Activated naive CD4-positive, alpha-beta T cell treated with anti-CD3 and anti-CD28 coated beads, Interleukin-2, amount 10 ng/mL, durations not matched to agents 7 days and 5 days (primary cell): ENCODE results near the gene PRCC.

Source experiments
- CTCF ChIA-PET: fragments of 350-600 bp; sonication (Branson Sonifier 250); formaldehyde crosslinking; loops from one replicate; lab custom pipeline; 2021; ENCODE audit warnings: antibody characterized with exemption; lab: Charles Lee
- DNase-seq: peaks from one replicate; pipeline ENCODE4 v3.0.0-alpha.2; 2020
- H3K27ac Mint-ChIP-seq: one replicate; pipeline ENCODE4 v1.8.0; 2021; ENCODE audit warnings: mild to moderate bottlenecking, moderate library complexity, mixed read lengths
- H3K27me3 Mint-ChIP-seq: one replicate; pipeline ENCODE4 v1.8.0; 2021; ENCODE audit warnings: mild to moderate bottlenecking, mixed read lengths
- H3K36me3 Mint-ChIP-seq: one replicate; pipeline ENCODE4 v1.8.0; 2021; ENCODE audit warnings: mixed read lengths
- H3K4me1 Mint-ChIP-seq: one replicate; pipeline ENCODE4 v1.8.0; 2021; ENCODE audit warnings: mixed read lengths
- H3K4me3 Mint-ChIP-seq: one replicate; pipeline ENCODE4 v1.8.0; 2021; ENCODE audit warnings: mild to moderate bottlenecking, moderate library complexity, mixed read lengths
- H3K9me3 Mint-ChIP-seq: one replicate; pipeline ENCODE4 v1.8.0; 2021; ENCODE audit warnings: mixed read lengths

PRCC gene

GRCh38 chr1:156767101-156767878, at the start of gene PRCC:
Gene PRCC (plus strand): TSS chr1:156767535. CDS start chr1:156767772, 237 bp downstream.
- peak; percentile 99 for DNase-seq
- Mint-ChIP-seq H3K4me3 (no peak within 1 kb of the TSS), H3K4me1 (peaks cover 43% of the 10 kb centered on the region), H3K27ac (no peak within 1 kb of the TSS), H3K9me3 (no peaks in the 10 kb centered on the region), H3K27me3 (peaks cover 4% of the 10 kb centered on the region), H3K36me3 (peaks cover 25% of the 10 kb centered on the region)
- CTCF ChIA-PET = interaction anchor here (0.6 to 9.6 kb wide), 7 partner anchors 15 to 122 kb away, joined by 3 to 95 read pairs (median 3); partner anchors contain the start of genes ISG20L2, METTL25B and NTRK1

GRCh38 chr1:156721131-156721530, 46.2 kb upstream of the PRCC start:
- no peak overlapping the region for H3K4me3 Mint-ChIP-seq
- peaks cover 16% of the 10 kb centered on the region for H3K4me1 Mint-ChIP-seq
- H3K27ac Mint-ChIP-seq = no peak overlapping the region
- no peaks in the 10 kb centered on the region for H3K27me3 Mint-ChIP-seq
- no peak for DNase-seq
- CTCF ChIA-PET = interaction anchor here (0.8 to 1.5 kb wide), 8 partner anchors 9 to 206 kb away, joined by 3 to 12 read pairs (median 4); partner anchors contain the start of genes INSRR and NTRK1
- peaks cover 36% of the 10 kb centered on the region for H3K36me3 Mint-ChIP-seq
- no peaks in the 10 kb centered on the region for H3K9me3 Mint-ChIP-seq

GRCh38 chr1:156721535-156721934, 45.8 kb upstream of the PRCC start:
- Mint-ChIP-seq H3K27me3 (no peaks in the 10 kb centered on the region), H3K27ac (peak overlapping the region; percentile 60), H3K4me3 (no peak overlapping the region), H3K36me3 (peaks cover 34% of the 10 kb centered on the region), H3K9me3 (no peaks in the 10 kb centered on the region), H3K4me1 (peaks cover 16% of the 10 kb centered on the region)
- no peak for DNase-seq
- CTCF ChIA-PET = interaction anchor here (0.8 to 1.5 kb wide), 8 partner anchors 9 to 206 kb away, joined by 3 to 12 read pairs (median 3); partner anchors contain the start of genes INSRR and NTRK1

GRCh38 chr1:156725683-156726280, 41.6 kb upstream of the PRCC start:
- CTCF ChIA-PET = interaction anchor here (0.6 to 5.1 kb wide), 63 partner anchors 10 to 724 kb away, joined by 3 to 224 read pairs (median 8); partner anchors contain the start of genes CRABP2, GPATCH4, HAPLN2 and HDGF
- H3K36me3 Mint-ChIP-seq = peaks cover 31% of the 10 kb centered on the region
- H3K9me3 Mint-ChIP-seq = no peaks in the 10 kb centered on the region
- no peak overlapping the region for H3K4me3 Mint-ChIP-seq
- H3K27me3 Mint-ChIP-seq = no peaks in the 10 kb centered on the region
- peak; percentile 89 for DNase-seq
- peaks cover 31% of the 10 kb centered on the region for H3K4me1 Mint-ChIP-seq
- no peak overlapping the region for H3K27ac Mint-ChIP-seq

- CTCF ChIA-PET = interaction anchor here (0.6 to 5.1 kb wide), 60 partner anchors 10 to 724 kb away, joined by 3 to 224 read pairs (median 8); partner anchors contain the start of genes CRABP2, GPATCH4, HAPLN2 and HDGF
Measured at GRCh38 chr1:156726549-156727226, 40.6 kb upstream of the PRCC start.

GRCh38 chr1:156727492-156727891, 39.8 kb upstream of the PRCC start:
- Mint-ChIP-seq H3K27me3 (no peaks in the 10 kb centered on the region), H3K36me3 (peaks cover 26% of the 10 kb centered on the region), H3K9me3 (no peaks in the 10 kb centered on the region), H3K4me1 (peaks cover 35% of the 10 kb centered on the region), H3K4me3 (no peak overlapping the region), H3K27ac (no peak overlapping the region)
- CTCF ChIA-PET = interaction anchor here (0.6 to 5.1 kb wide), 29 partner anchors 11 to 201 kb away, joined by 3 to 224 read pairs (median 12); partner anchors contain the start of genes CRABP2, HAPLN2, HDGF and INSRR
- DNase-seq = no peak

More at GRCh38 chr1:156726549-156727226, 40.6 kb upstream of the PRCC start:
- H3K4me1 Mint-ChIP-seq = peaks cover 35% of the 10 kb centered on the region
- H3K27me3 Mint-ChIP-seq = no peaks in the 10 kb centered on the region
- H3K4me3 Mint-ChIP-seq = no peak overlapping the region
- H3K9me3 Mint-ChIP-seq = no peaks in the 10 kb centered on the region
- H3K36me3 Mint-ChIP-seq = peaks cover 27% of the 10 kb centered on the region
- DNase-seq = peak; percentile 75
- H3K27ac Mint-ChIP-seq = no peak overlapping the region

- no peaks in the 10 kb centered on the region for H3K9me3 Mint-ChIP-seq
- H3K4me3 Mint-ChIP-seq = no peak within 1 kb of the TSS
- peak; percentile 86 for DNase-seq
- H3K27me3 Mint-ChIP-seq = no peaks in the 10 kb centered on the region
- peaks cover 29% of the 10 kb centered on the region for H3K36me3 Mint-ChIP-seq
- CTCF ChIA-PET = interaction anchor here (0.7 to 5.1 kb wide), 13 partner anchors 13 to 161 kb away, joined by 3 to 224 read pairs (median 35); partner anchors contain the start of genes HDGF, MRPL24, NTRK1 and PRCC
- H3K27ac Mint-ChIP-seq = no peak within 1 kb of the TSS
- H3K4me1 Mint-ChIP-seq = peaks cover 35% of the 10 kb centered on the region
Measured at GRCh38 chr1:156727926-156728598, 39.3 kb upstream of the PRCC start, which contains the start of gene METTL25B. Gene METTL25B (plus strand): TSS chr1:156728469. CDS start chr1:156729105, 636 bp downstream.

GRCh38 chr1:156728599-156729462, 38.5 kb upstream of the PRCC start, which contains the start of gene ISG20L2:
Gene ISG20L2 (minus strand): TSS chr1:156728766. CDS start chr1:156727652, 1,114 bp downstream.
- Mint-ChIP-seq H3K4me1 (peaks cover 28% of the 10 kb centered on the region), H3K9me3 (no peaks in the 10 kb centered on the region), H3K36me3 (peaks cover 25% of the 10 kb centered on the region), H3K4me3 (no peak within 1 kb of the TSS), H3K27me3 (no peaks in the 10 kb centered on the region), H3K27ac (no peak within 1 kb of the TSS)
- CTCF ChIA-PET = interaction anchor here (0.6 to 5.1 kb wide), 13 partner anchors 12 to 160 kb away, joined by 3 to 224 read pairs (median 35); partner anchors contain the start of genes HDGF, MRPL24, NTRK1 and PRCC
- peak; percentile 98 for DNase-seq

GRCh38 chr1:156733989-156734584, 33.2 kb upstream of the PRCC start:
- no peaks in the 10 kb centered on the region for H3K27me3 Mint-ChIP-seq
- H3K27ac Mint-ChIP-seq = no peak overlapping the region
- H3K4me1 Mint-ChIP-seq = peaks cover 22% of the 10 kb centered on the region
- H3K9me3 Mint-ChIP-seq = no peaks in the 10 kb centered on the region
- CTCF ChIA-PET = no interaction called here
- H3K4me3 Mint-ChIP-seq = no peak overlapping the region
- peaks cover 27% of the 10 kb centered on the region for H3K36me3 Mint-ChIP-seq
- no peak for DNase-seq

- H3K4me3 Mint-ChIP-seq = no peak overlapping the region
- H3K27ac Mint-ChIP-seq = no peak overlapping the region
- peaks cover 42% of the 10 kb centered on the region for H3K4me1 Mint-ChIP-seq
Measured at GRCh38 chr1:156738407-156738806, 28.9 kb upstream of the PRCC start.

GRCh38 chr1:156738916-156739315, 28.4 kb upstream of the PRCC start:
- Mint-ChIP-seq H3K27ac (no peak overlapping the region), H3K4me3 (no peak overlapping the region), H3K27me3 (no peaks in the 10 kb centered on the region), H3K36me3 (peaks cover 40% of the 10 kb centered on the region), H3K4me1 (peaks cover 45% of the 10 kb centered on the region), H3K9me3 (no peaks in the 10 kb centered on the region)
- CTCF ChIA-PET = interaction anchor here (1.3 kb wide), 2 partner anchors 8 to 12 kb away, joined by 5 to 9 read pairs; no protein-coding TSS in a partner anchor
- no peak for DNase-seq

More at GRCh38 chr1:156738407-156738806, 28.9 kb upstream of the PRCC start:
- DNase-seq = no peak
- Mint-ChIP-seq H3K9me3 (no peaks in the 10 kb centered on the region), H3K36me3 (peaks cover 39% of the 10 kb centered on the region), H3K27me3 (no peaks in the 10 kb centered on the region)
- CTCF ChIA-PET = interaction anchor here (1.3 kb wide), 2 partner anchors 8 to 12 kb away, joined by 5 to 9 read pairs; no protein-coding TSS in a partner anchor
